GM10248 (cell line): ENCODE data around the gene EIF4EBP2.

Experiments used
- CTCF ChIA-PET: fragments of 300-600 bp; sonication (Branson Sonifier 250); formaldehyde crosslinking; extraction: SDS; loops from one replicate; lab custom pipeline; 2021; ENCODE audit warnings: antibody characterized with exemption; lab: Yijun Ruan, JAX
- POLR2A ChIA-PET: fragments of 350-650 bp; sonication (Branson Sonifier 250); formaldehyde crosslinking; extraction: SDS; loops from one replicate; lab custom pipeline; 2020; ENCODE audit warnings: antibody characterized with exemption; lab: Yijun Ruan, JAX
- DNase-seq: peaks from one replicate; pipeline ENCODE4 v3.0.0; 2012; ENCODE audit errors: extremely low spot score
- TF ChIP-seq, protein P1 (sequence below): IDR thresholded peaks from 2 replicates; pipeline ENCODE4 v1.5.1; 2012; ENCODE audit warnings: mild to moderate bottlenecking, low read depth; ENCODE audit errors: extremely low read depth, missing control alignments, control extremely low read depth

EIF4EBP2 gene

GRCh38 chr10:70359017-70359550 is 44.9 kb upstream of the EIF4EBP2 start:
- DNase-seq = no peak
- ChIA-PET POLR2A (no interaction called here), CTCF (interaction anchor here (0.8 to 12.1 kb wide), 6 partner anchors 10 to 213 kb away, joined by 3 to 529 read pairs (median 4); partner anchors contain the start of genes PPA1 and TYSND1)
- TF ChIP-seq, protein P1, sequence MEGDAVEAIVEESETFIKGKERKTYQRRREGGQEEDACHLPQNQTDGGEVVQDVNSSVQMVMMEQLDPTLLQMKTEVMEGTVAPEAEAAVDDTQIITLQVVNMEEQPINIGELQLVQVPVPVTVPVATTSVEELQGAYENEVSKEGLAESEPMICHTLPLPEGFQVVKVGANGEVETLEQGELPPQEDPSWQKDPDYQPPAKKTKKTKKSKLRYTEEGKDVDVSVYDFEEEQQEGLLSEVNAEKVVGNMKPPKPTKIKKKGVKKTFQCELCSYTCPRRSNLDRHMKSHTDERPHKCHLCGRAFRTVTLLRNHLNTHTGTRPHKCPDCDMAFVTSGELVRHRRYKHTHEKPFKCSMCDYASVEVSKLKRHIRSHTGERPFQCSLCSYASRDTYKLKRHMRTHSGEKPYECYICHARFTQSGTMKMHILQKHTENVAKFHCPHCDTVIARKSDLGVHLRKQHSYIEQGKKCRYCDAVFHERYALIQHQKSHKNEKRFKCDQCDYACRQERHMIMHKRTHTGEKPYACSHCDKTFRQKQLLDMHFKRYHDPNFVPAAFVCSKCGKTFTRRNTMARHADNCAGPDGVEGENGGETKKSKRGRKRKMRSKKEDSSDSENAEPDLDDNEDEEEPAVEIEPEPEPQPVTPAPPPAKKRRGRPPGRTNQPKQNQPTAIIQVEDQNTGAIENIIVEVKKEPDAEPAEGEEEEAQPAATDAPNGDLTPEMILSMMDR = no peak

DNA sequence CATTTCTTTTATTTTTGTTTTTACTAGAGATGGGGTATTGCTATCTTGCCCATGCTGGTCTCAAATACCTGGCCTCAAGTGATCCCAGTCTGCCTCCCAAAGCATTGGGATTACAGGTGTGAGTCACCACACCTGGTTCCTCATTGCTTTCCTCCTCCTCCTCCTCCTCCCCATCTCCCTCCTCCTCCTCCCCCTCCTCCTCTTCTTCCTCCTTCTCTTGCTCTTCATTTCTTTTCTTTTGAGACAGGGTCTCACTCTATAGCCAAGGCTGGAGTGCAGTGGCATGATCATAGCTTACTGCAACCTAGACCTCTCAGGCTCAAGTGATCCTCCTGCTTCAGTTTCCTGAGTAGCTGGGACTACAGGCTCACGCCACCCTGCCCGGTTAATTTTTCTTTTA is 43.7 kb upstream of the EIF4EBP2 start:
- DNase-seq = no peak
- CTCF ChIA-PET = interaction anchor here (1.0 to 12.1 kb wide), 5 partner anchors 13 to 161 kb away, joined by 4 to 529 read pairs (median 4); partner anchors contain the start of gene PPA1
- TF ChIP-seq, protein P1 = no peak
- POLR2A ChIA-PET = interaction anchor here (0.7 kb wide), 1 partner anchor 137 kb away, joined by 3 read pairs; no protein-coding TSS in a partner anchor

GRCh38 chr10:70362328-70362727 is 41.6 kb upstream of the EIF4EBP2 start:
- DNase-seq = no peak
- TF ChIP-seq, protein P1 = no peak
- ChIA-PET POLR2A (no interaction called here), CTCF (interaction anchor here (0.9 to 12.1 kb wide), 7 partner anchors 15 to 246 kb away, joined by 4 to 529 read pairs (median 40); partner anchors contain the start of genes PPA1 and TYSND1)

- TF ChIP-seq, protein P1 = no peak
- no peak for DNase-seq
- POLR2A ChIA-PET = interaction anchor here (1.2 kb wide), 1 partner anchor 142 kb away, joined by 4 read pairs; no protein-coding TSS in a partner anchor
- CTCF ChIA-PET = interaction anchor here (0.7 to 12.1 kb wide), 20 partner anchors 9 to 247 kb away, joined by 3 to 529 read pairs (median 11); partner anchors contain the start of genes PPA1 and TYSND1
Observed at GRCh38 chr10:70363292-70363691, 40.7 kb upstream of the EIF4EBP2 start.

- POLR2A ChIA-PET = interaction anchor here (1.2 kb wide), 1 partner anchor 143 kb away, joined by 4 read pairs; no protein-coding TSS in a partner anchor
- DNase-seq = peak; percentile 88
- CTCF ChIA-PET = interaction anchor here (0.6 to 12.1 kb wide), 63 partner anchors 10 to 407 kb away, joined by 3 to 529 read pairs (median 4); partner anchors contain the start of genes EIF4EBP2, PPA1 and TYSND1
- TF ChIP-seq, protein P1 = peak; percentile 95
Observed at GRCh38 chr10:70363971-70364771, 39.8 kb upstream of the EIF4EBP2 start.

GRCh38 chr10:70364772-70365091 is 39.2 kb upstream of the EIF4EBP2 start:
- ChIA-PET POLR2A (no interaction called here), CTCF (interaction anchor here (0.7 to 12.1 kb wide), 55 partner anchors 11 to 407 kb away, joined by 3 to 529 read pairs (median 5); partner anchors contain the start of genes EIF4EBP2, PPA1 and TYSND1)
- TF ChIP-seq, protein P1 = no peak
- DNase-seq = no peak
